PC-9 (cell line): Measurements from ENCODE around the gene POLR1G. TPM values are rescaled to one million over a fixed set of nuclear protein-coding genes. Genes with fewer than 3 reads are reported as not detected.

Experiments used
- BruUV-seq: library from RNA; stranded (reverse); fragments of 400-500 nt; replicated peaks from 2 replicates; lab custom pipeline; 2021; lab: Mats Ljungman, UMichigan
- CTCF ChIA-PET: fragments of 300-600 bp; sonication (Branson Sonifier 250); formaldehyde crosslinking; loops from one replicate; lab custom pipeline; 2022; ENCODE audit warnings: antibody characterized with exemption; lab: Charles Lee
- POLR2A ChIA-PET: fragments of 300-600 bp; sonication (Branson Sonifier 250); formaldehyde crosslinking; loops from one replicate; lab custom pipeline; 2022; ENCODE audit warnings: antibody characterized with exemption; ENCODE audit not compliant: unreplicated experiment; lab: Charles Lee
- DNase-seq, 2 experiments: peaks; one replicate each; pipeline versions ENCODE4 v3.0.0 to v3.0.0-alpha.2; 2015 to 2022; ENCODE audit warnings: mixed read lengths in 1 of 2
- H2AFZ ChIP-seq: fragments of 200-600 bp; sonication (generic); 2 replicates; pipeline ENCODE4 v1.8.1; 2017; ENCODE audit warnings: antibody characterized with exemption
- H3F3A ChIP-seq: fragments of 200-600 bp; sonication (generic); 2 replicates; pipeline ENCODE4 v1.8.1; 2017; ENCODE audit warnings: antibody characterized with exemption, mild to moderate bottlenecking, low read depth; ENCODE audit not compliant: insufficient read depth
- H3K27ac ChIP-seq: fragments of 200-600 bp; sonication (generic); 2 replicates; pipeline ENCODE4 v1.6.1; 2016; ENCODE audit warnings: mixed run types
- H3K27me3 ChIP-seq: fragments of 200-600 bp; sonication (generic); 2 replicates; pipeline ENCODE4 v1.6.1; 2016; ENCODE audit warnings: low read depth, mixed run types; ENCODE audit not compliant: insufficient read depth
- H3K36me3 ChIP-seq: fragments of 200-600 bp; sonication (generic); 2 replicates; pipeline ENCODE4 v1.6.1; 2016; ENCODE audit warnings: low read depth, mixed run types
- H3K4me1 ChIP-seq: fragments of 200-600 bp; sonication (generic); replicated peaks from 2 replicates; pipeline ENCODE4 v1.6.1; 2016; ENCODE audit warnings: mixed run types; ENCODE audit not compliant: insufficient read depth
- H3K4me2 ChIP-seq: fragments of 200-600 bp; sonication (generic); 2 replicates; pipeline ENCODE4 v1.6.1; 2017; ENCODE audit warnings: mixed run types
- H3K4me3 ChIP-seq: fragments of 200-600 bp; sonication (generic); 2 replicates; pipeline ENCODE4 v1.6.1; 2016; ENCODE audit warnings: mixed run types
- H3K79me2 ChIP-seq: fragments of 200-600 bp; sonication (generic); 2 replicates; pipeline ENCODE4 v1.6.1; 2017; ENCODE audit warnings: low read depth, mixed run types
- H3K9me2 ChIP-seq: fragments of 200-600 bp; sonication (generic); 2 replicates; pipeline ENCODE4 v1.8.1; 2017; ENCODE audit warnings: mild to moderate bottlenecking; ENCODE audit not compliant: insufficient read depth
- H3K9me3 ChIP-seq: fragments of 200-600 bp; sonication (generic); 2 replicates; pipeline ENCODE4 v1.8.1; 2016; ENCODE audit warnings: low read depth; ENCODE audit not compliant: insufficient read depth
- H4K20me1 ChIP-seq: fragments of 200-600 bp; sonication (generic); 2 replicates; pipeline ENCODE4 v1.8.1; 2017; ENCODE audit not compliant: insufficient read depth
- EZH2 ChIP-seq: fragments of 200-600 bp; sonication (generic); IDR thresholded peaks from 2 replicates; pipeline ENCODE4 v1.8.0; 2017; ENCODE audit warnings: antibody characterized with exemption, low read depth
- intact Hi-C: fragments of 100-400 bp; cut with micrococcal nuclease; formaldehyde crosslinking; loops from one replicate; pipeline ENCODE4 v1.10.0; 2022; ENCODE audit not compliant: unreplicated experiment
- total RNA-seq: library from RNA; stranded (reverse); gene quantifications from 2 replicates; pipeline ENCODE4 v1.2.3, GENCODE V29; 2021
- TF ChIP-seq, protein P1 (sequence below): fragments of 200-600 bp; sonication (generic); conservative IDR thresholded peaks from 2 replicates; pipeline ENCODE4 v1.6.1; 2017; ENCODE audit warnings: mixed run types, antibody characterized with exemption, mild to moderate bottlenecking, moderate library complexity

POLR1G gene
- total RNA-seq, 1 experiment from 2014 or later, result 11.5 TPM

GRCh38 chr19:45358213-45358792 is 48.1 kb upstream of the POLR1G start:
- POLR2A ChIA-PET, result no interaction called here
- TF ChIP-seq, protein P1, sequence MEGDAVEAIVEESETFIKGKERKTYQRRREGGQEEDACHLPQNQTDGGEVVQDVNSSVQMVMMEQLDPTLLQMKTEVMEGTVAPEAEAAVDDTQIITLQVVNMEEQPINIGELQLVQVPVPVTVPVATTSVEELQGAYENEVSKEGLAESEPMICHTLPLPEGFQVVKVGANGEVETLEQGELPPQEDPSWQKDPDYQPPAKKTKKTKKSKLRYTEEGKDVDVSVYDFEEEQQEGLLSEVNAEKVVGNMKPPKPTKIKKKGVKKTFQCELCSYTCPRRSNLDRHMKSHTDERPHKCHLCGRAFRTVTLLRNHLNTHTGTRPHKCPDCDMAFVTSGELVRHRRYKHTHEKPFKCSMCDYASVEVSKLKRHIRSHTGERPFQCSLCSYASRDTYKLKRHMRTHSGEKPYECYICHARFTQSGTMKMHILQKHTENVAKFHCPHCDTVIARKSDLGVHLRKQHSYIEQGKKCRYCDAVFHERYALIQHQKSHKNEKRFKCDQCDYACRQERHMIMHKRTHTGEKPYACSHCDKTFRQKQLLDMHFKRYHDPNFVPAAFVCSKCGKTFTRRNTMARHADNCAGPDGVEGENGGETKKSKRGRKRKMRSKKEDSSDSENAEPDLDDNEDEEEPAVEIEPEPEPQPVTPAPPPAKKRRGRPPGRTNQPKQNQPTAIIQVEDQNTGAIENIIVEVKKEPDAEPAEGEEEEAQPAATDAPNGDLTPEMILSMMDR, result no peak
- TF ChIP-seq EZH2, result no peak

GRCh38 chr19:45361608-45362007 is 44.8 kb upstream of the POLR1G start:
- H4K20me1 ChIP-seq, result no peaks in the 10 kb centered on the region; the same call in 1 of the 2 replicates
- H3K79me2 ChIP-seq, result no peaks in the 10 kb centered on the region
- no peaks in the 10 kb centered on the region for H3K9me3 ChIP-seq
- ChIA-PET CTCF (no interaction called here), POLR2A (interaction anchor here (0.6 kb wide), 1 partner anchor 110 kb away, joined by 24 read pairs; no protein-coding TSS in a partner anchor)
- 0 out of 2 replicates have a peak, but pooled peaks cover 6% of the 10 kb centered on the region for H3K4me1 ChIP-seq
- intact Hi-C loops, result no loop called here
- DNase-seq, result no peak
- BruUV-seq, result no TSS peak
- no peaks in the 10 kb centered on the region for H3K36me3 ChIP-seq
- H3K9me2 ChIP-seq, result no peaks in the 10 kb centered on the region
- no peaks in the 10 kb centered on the region; the same call in 1 of the 2 replicates for H3F3A ChIP-seq
- TF ChIP-seq EZH2, result no peak
- TF ChIP-seq, protein P1, result no peak
- H3K4me3 ChIP-seq, result no peak overlapping the region
- no peak overlapping the region for H3K27ac ChIP-seq
- no peaks in the 10 kb centered on the region for H3K27me3 ChIP-seq
- H3K4me2 ChIP-seq, result no peak overlapping the region
- H2AFZ ChIP-seq, result no peak overlapping the region

More at GRCh38 chr19:45358213-45358792, 48.1 kb upstream of the POLR1G start:
- CTCF ChIA-PET, result no interaction called here
- no peak overlapping the region for H3K27ac ChIP-seq
- no peak overlapping the region for H3K4me3 ChIP-seq
- intact Hi-C loops, result no loop called here
- no peaks in the 10 kb centered on the region for H3K36me3 ChIP-seq
- H3K4me1 ChIP-seq, result no peaks in the 10 kb centered on the region
- no TSS peak for BruUV-seq
- H3K27me3 ChIP-seq, result no peaks in the 10 kb centered on the region
- no peaks in the 10 kb centered on the region for H3K9me3 ChIP-seq
- peaks cover 6% of the 10 kb centered on the region; the same call in 1 of the 2 replicates for H3F3A ChIP-seq
- no peaks in the 10 kb centered on the region; the same call in 1 of the 2 replicates for H4K20me1 ChIP-seq
- no peaks in the 10 kb centered on the region for H3K9me2 ChIP-seq
- DNase-seq, result no peak
- no peak overlapping the region for H2AFZ ChIP-seq
- H3K4me2 ChIP-seq, result no peak overlapping the region
- H3K79me2 ChIP-seq, result no peaks in the 10 kb centered on the region

DNA sequence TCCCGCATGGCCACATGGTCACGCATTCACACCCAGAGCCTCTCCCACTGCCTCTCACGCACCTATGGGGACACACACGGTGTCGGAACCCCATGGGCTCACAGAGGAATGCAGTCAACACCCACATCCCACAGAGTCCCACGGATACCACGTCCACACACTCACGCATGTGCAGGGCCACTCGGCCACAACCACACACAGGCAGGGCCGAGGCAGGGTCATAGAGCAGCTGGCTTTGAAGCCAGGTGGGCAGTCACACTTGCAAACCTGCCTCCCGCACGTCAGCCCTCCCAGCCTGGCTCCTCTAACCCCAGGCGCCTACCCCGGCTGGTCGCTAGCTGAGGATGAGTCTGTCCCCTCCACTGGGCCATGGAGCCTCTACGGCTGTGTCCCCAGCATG is 44.2 kb upstream of the POLR1G start:
- ChIA-PET CTCF (no interaction called here), POLR2A (no interaction called here)
- intact Hi-C loops, result no loop called here
- no TSS peak for BruUV-seq
- Histone ChIP-seq H3K36me3 (no peaks in the 10 kb centered on the region), H3K4me2 (no peak overlapping the region), H3K9me2 (no peaks in the 10 kb centered on the region), H2AFZ (no peak overlapping the region), H3K4me3 (no peak overlapping the region), H3K4me1 (0 out of 2 replicates have a peak, but pooled peaks cover 6% of the 10 kb centered on the region), H3K9me3 (no peaks in the 10 kb centered on the region), H3F3A (no peaks in the 10 kb centered on the region), H4K20me1 (no peaks in the 10 kb centered on the region; the same call in 1 of the 2 replicates), H3K27me3 (no peaks in the 10 kb centered on the region), H3K27ac (no peak overlapping the region), H3K79me2 (no peaks in the 10 kb centered on the region)
- TF ChIP-seq, protein P1, result no peak
- TF ChIP-seq EZH2, result no peak
- no peak for DNase-seq
